ENCODE measurements around the gene ZNF487. TPM values are rescaled to one million over a fixed set of nuclear protein-coding genes. Genes with fewer than 3 reads are reported as not detected.

ZNF487 gene
- total and polyA plus RNA-seq, 4 experiments from 2014 or later, result 3.1 to 7.7 (median 5.2) TPM

DNA sequence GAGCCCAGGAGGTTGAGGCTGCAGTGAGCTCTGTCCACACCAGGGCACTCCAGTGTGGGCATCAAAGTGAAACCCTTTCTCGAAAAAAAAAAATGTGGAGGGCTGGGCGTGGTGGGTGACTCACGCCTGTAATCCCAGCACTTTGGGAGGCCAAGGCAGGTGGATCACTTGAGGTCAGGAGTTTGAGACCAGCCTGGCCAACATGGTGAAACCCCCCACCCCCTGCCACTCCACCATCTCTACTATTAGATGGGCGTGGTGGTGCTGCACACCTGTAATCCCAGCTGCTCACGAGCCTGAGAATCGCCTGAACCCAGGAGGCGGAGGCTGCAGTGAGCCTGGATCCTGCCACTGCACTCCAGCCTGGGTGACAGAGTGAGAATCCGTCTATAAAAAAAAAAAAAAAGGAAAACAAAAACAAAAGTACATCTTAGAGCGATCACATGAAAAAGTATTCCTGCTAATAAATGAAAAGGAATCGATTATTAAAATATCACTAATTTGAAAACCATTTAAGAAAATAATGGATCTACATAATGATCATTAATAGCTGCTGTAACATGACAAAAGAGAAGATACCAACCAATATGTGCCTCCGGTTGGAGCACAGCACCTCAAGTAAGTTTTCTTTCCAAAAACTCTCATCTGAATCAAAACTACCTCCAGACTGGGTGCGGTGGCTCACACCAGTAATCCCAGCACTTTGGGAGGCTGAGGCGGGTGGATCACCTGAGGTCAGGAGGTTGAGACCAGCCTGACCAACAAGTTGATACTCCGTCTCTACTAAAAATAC, 32.8 kb upstream of the ZNF487 start:
- peaks cover 23 to 44% of the 10 kb centered on the region in 2 donors for H3K36me3 Mint-ChIP-seq
- H3K9me3 Mint-ChIP-seq, result peaks cover 0 to 2% (median 0%) of the 10 kb centered on the region in 8 donors
- intact Hi-C loops (cut with micrococcal nuclease), result no loop called here
- Histone ChIP-seq H3K4me3 (ENCODE audit: low read length in 2 of 2) (peak overlapping the region; percentile 81 to 83), H3K9me3 (ENCODE audit: control insufficient read depth in 1 of 2, low read length in 2 of 2) (no peaks in the 10 kb centered on the region), H3K27me3 (ENCODE audit: insufficient read depth, low read length) (no peaks in the 10 kb centered on the region), H3K4me1 (ENCODE audit: insufficient read depth, low read length) (peaks cover 67% of the 10 kb centered on the region), H3K36me3 (ENCODE audit: insufficient read depth, low read length) (no peaks in the 10 kb centered on the region), H3K27ac (ENCODE audit: low read depth, low read length) (peak overlapping the region; percentile 100)
- H3K27ac Mint-ChIP-seq, result peak overlapping the region; percentile 93 to 98 (median 95)
- ChIA-PET POLR2A (ENCODE audit: partially characterized antibody) (interaction anchor here (0.8 to 11.9 kb wide), 6 partner anchors 9 to 111 kb away, joined by 4 to 250 read pairs (median 7); partner anchors contain the start of gene ZNF487), CTCF (ENCODE audit: partially characterized antibody) (interaction anchor here (0.6 to 1.8 kb wide), 4 partner anchors 12 to 48 kb away, joined by 3 to 5 read pairs (median 4); partner anchors contain the start of gene ZNF487)
- peak overlapping the region; percentile 85 to 100 (median 94) for H3K4me3 Mint-ChIP-seq
- DNase-seq, result peak in 1 of 5 donors; percentile 48
- peaks cover 41 to 74% (median 51%) of the 10 kb centered on the region in 4 donors for H3K4me1 Mint-ChIP-seq
- no peaks in the 10 kb centered on the region for H3K27me3 Mint-ChIP-seq

DNA sequence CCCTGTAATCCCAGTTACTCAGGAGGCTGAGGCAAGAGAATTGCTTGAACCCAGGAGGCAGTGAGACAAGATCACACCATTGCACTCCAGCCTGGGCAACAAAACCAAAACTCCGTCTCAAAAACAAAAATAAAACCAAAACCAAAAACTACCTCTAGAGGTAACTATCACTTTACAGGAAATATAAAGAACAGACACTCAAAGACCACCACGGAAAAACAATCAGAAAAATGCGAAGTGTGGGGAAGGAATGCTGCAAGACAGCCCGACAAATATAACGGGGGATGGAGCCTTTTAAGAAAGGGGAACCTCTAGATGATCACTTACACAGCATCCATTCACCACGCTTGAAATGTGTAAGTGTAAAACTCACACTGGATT, 32.2 kb upstream of the ZNF487 start:
- H3K36me3 Mint-ChIP-seq, result peaks cover 18 to 42% of the 10 kb centered on the region in 2 donors

DNA sequence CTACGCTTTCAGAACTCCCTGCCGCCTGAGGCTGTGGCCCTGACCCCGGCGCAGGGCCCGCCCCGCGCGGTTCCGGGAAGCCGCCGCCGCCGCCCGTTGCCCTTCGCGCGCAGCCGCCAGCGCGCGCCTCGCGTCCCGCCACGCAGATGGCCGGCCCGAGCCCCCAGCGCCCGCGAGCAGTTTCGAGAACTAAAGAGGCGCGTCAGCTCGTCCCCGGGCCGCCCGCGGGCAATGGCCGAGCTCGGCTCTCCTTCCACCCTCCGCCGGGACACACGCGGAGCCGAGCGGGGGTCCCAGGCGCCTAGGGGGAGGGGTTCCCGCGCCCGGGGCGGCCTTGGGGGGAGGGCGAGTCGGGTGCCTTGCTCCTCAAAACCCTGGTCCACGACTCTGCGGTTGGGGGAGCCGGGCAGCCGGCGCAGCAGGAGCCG, 29.7 kb upstream of the ZNF487 start:
- H3K27me3 Mint-ChIP-seq, result no peaks in the 10 kb centered on the region
- Histone ChIP-seq H3K9me3 (ENCODE audit: control insufficient read depth in 1 of 2, low read length in 2 of 2) (no peaks in the 10 kb centered on the region), H3K36me3 (ENCODE audit: insufficient read depth, low read length) (no peaks in the 10 kb centered on the region), H3K4me1 (ENCODE audit: insufficient read depth, low read length) (peaks cover 45% of the 10 kb centered on the region), H3K4me3 (ENCODE audit: low read length in 2 of 2) (peak overlapping the region; percentile 83 to 85), H3K27me3 (ENCODE audit: insufficient read depth, low read length) (no peaks in the 10 kb centered on the region), H3K27ac (ENCODE audit: low read depth, low read length) (peak overlapping the region; percentile 100)
- H3K9me3 Mint-ChIP-seq, result peaks cover 0 to 2% (median 0%) of the 10 kb centered on the region in 8 donors
- H3K4me1 Mint-ChIP-seq, result peaks cover 22 to 59% (median 33%) of the 10 kb centered on the region in 4 donors
- ChIA-PET POLR2A (ENCODE audit: partially characterized antibody) (interaction anchor here (0.8 to 11.9 kb wide), 12 partner anchors 12 to 269 kb away, joined by 3 to 250 read pairs (median 5); partner anchors contain the start of genes CSGALNACT2, RASGEF1A and ZNF487), CTCF (ENCODE audit: partially characterized antibody) (interaction anchor here (0.8 to 1.6 kb wide), 7 partner anchors 9 to 55 kb away, joined by 4 to 6 read pairs (median 5); partner anchors contain the start of gene ZNF487)
- peak overlapping the region; percentile 94 to 100 (median 98) for H3K4me3 Mint-ChIP-seq
- H3K27ac Mint-ChIP-seq, result peak overlapping the region; percentile 93 to 100 (median 99)
- intact Hi-C loops (cut with micrococcal nuclease), result loop anchor here (1.0 to 5.0 kb wide), 5 partner anchors 10 to 770 kb away; partner anchors contain the start of genes CSGALNACT2, ZNF239 and ZNF33B
- H3K36me3 Mint-ChIP-seq, result peaks cover 12 to 37% of the 10 kb centered on the region in 2 donors
- peak; percentile 50 to 69 (median 61) for DNase-seq

More for the DNA sequence above, 32.2 kb upstream of the ZNF487 start:
- ChIA-PET CTCF (ENCODE audit: partially characterized antibody) (interaction anchor here (0.6 to 1.2 kb wide), 2 partner anchors 12 to 47 kb away, joined by 3 read pairs; no protein-coding TSS in a partner anchor), POLR2A (ENCODE audit: partially characterized antibody) (interaction anchor here (2.0 to 11.9 kb wide), 4 partner anchors 10 to 43 kb away, joined by 7 to 250 read pairs (median 38); partner anchors contain the start of gene ZNF487)
- Mint-ChIP-seq H3K27me3 (no peaks in the 10 kb centered on the region), H3K4me3 (peak overlapping the region; percentile 85 to 100 (median 94)), H3K27ac (peak overlapping the region; percentile 93 to 98 (median 95)), H3K9me3 (peaks cover 0 to 2% (median 0%) of the 10 kb centered on the region in 8 donors), H3K4me1 (peaks cover 36 to 74% (median 48%) of the 10 kb centered on the region in 4 donors)
- Histone ChIP-seq H3K4me1 (ENCODE audit: insufficient read depth, low read length) (peaks cover 62% of the 10 kb centered on the region), H3K4me3 (ENCODE audit: low read length in 2 of 2) (peak overlapping the region; percentile 81 to 83), H3K27me3 (ENCODE audit: insufficient read depth, low read length) (no peaks in the 10 kb centered on the region), H3K27ac (ENCODE audit: low read depth, low read length) (peak overlapping the region; percentile 100), H3K9me3 (ENCODE audit: control insufficient read depth in 1 of 2, low read length in 2 of 2) (no peaks in the 10 kb centered on the region), H3K36me3 (ENCODE audit: insufficient read depth, low read length) (no peaks in the 10 kb centered on the region)
- intact Hi-C loops (cut with micrococcal nuclease), result loop anchor here (5.0 kb wide), 3 partner anchors 112 to 767 kb away; partner anchors contain the start of genes ZNF239 and ZNF33B
- peak in 4 of 5 donors; percentile 50 to 60 (median 50) for DNase-seq

DNA sequence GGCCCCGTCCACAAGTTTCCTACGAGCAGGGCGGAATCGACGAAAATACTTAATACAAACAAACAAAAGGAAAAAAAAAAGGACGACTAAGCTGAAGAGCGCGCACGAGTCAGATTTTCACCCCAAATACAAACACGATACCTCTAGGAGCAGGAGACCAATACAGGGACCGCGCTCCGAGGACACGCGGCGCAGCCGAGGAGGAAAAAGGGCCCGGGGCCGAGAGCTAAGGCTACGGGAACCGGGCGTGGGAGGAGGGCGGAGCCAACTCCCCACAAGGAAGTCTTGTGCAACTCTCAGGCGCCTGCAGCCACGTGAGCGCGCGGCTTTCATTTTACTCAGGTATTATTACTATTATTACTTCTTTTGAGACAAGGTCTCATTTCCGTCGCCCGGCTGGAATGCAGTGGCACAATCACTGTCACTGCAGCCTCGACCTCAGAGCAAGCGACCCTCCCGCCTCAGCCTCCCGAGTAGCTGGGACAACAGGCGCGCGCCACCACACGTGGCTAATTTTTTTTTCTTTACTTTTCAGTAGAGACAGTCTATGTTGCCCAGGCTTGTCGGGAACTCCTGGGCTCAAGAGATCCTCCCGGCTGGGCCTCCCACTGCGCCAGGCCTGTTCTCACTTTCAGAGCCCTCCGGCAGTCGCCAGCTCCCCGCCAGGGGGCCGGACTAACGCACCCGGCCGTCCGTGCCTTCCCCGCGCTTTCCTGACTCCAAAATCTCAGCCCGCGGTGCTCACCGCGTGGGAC, 29.2 kb upstream of the ZNF487 start:
- peak overlapping the region; percentile 93 to 100 (median 99) for H3K27ac Mint-ChIP-seq
- H3K9me3 ChIP-seq (ENCODE audit: control insufficient read depth in 1 of 2, low read length in 2 of 2), result no peaks in the 10 kb centered on the region
- no peaks in the 10 kb centered on the region for H3K36me3 ChIP-seq (ENCODE audit: insufficient read depth, low read length)
- ChIA-PET CTCF (ENCODE audit: partially characterized antibody) (interaction anchor here (0.8 to 1.6 kb wide), 7 partner anchors 10 to 55 kb away, joined by 4 to 6 read pairs (median 5); partner anchors contain the start of gene ZNF487), POLR2A (ENCODE audit: partially characterized antibody) (interaction anchor here (0.6 to 11.9 kb wide), 13 partner anchors 12 to 270 kb away, joined by 3 to 250 read pairs (median 5); partner anchors contain the start of genes CSGALNACT2, RASGEF1A and ZNF487)
- peaks cover 39% of the 10 kb centered on the region for H3K4me1 ChIP-seq (ENCODE audit: insufficient read depth, low read length)
- no peaks in the 10 kb centered on the region for H3K27me3 Mint-ChIP-seq
- H3K9me3 Mint-ChIP-seq, result peaks cover 0 to 2% (median 0%) of the 10 kb centered on the region in 8 donors
- peaks cover 12 to 31% of the 10 kb centered on the region in 2 donors for H3K36me3 Mint-ChIP-seq
- DNase-seq, result peak; percentile 81 to 89 (median 84)
- no peaks in the 10 kb centered on the region for H3K27me3 ChIP-seq (ENCODE audit: insufficient read depth, low read length)
- peak overlapping the region; percentile 94 to 100 (median 98) for H3K4me3 Mint-ChIP-seq
- peak overlapping the region; percentile 83 to 85 for H3K4me3 ChIP-seq (ENCODE audit: low read length in 2 of 2)
- H3K4me1 Mint-ChIP-seq, result peaks cover 18 to 53% (median 27%) of the 10 kb centered on the region in 4 donors
- intact Hi-C loops (cut with micrococcal nuclease), result loop anchor here (1.0 to 5.0 kb wide), 5 partner anchors 10 to 770 kb away; partner anchors contain the start of genes CSGALNACT2, ZNF239 and ZNF33B
- H3K27ac ChIP-seq (ENCODE audit: low read depth, low read length), result peak overlapping the region; percentile 100

DNA sequence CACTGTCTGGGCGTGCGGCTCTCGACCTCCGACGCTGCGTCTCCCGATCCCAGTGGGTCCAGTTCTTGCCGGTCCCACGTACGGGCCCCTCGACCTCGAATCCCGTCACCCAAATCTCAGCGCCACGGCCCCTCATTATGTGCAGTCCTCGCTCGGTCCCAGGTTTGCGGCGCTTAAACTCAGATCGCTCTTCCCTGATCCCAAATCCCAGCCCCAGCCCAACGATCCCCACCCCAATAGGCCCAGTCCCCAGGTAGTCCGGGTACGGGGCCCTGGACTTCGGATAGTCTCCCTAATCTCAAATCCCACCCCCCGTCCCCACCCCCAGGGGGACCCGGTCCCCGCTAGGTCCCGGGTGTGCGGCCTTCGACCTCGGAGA, 28.6 kb upstream of the ZNF487 start:
- no peak for DNase-seq
- Histone ChIP-seq H3K27me3 (ENCODE audit: insufficient read depth, low read length) (no peaks in the 10 kb centered on the region), H3K36me3 (ENCODE audit: insufficient read depth, low read length) (no peaks in the 10 kb centered on the region), H3K27ac (ENCODE audit: low read depth, low read length) (peak overlapping the region; percentile 100), H3K4me3 (ENCODE audit: low read length in 2 of 2) (peak overlapping the region; percentile 83 to 85), H3K9me3 (ENCODE audit: control insufficient read depth in 1 of 2, low read length in 2 of 2) (no peaks in the 10 kb centered on the region), H3K4me1 (ENCODE audit: insufficient read depth, low read length) (peaks cover 34% of the 10 kb centered on the region)
- CTCF ChIA-PET (ENCODE audit: partially characterized antibody), result interaction anchor here (0.8 to 1.6 kb wide), 5 partner anchors 10 to 41 kb away, joined by 4 to 6 read pairs (median 5); partner anchors contain the start of gene ZNF487
- peak overlapping the region; percentile 94 to 100 (median 98) for H3K4me3 Mint-ChIP-seq
- H3K9me3 Mint-ChIP-seq, result peaks cover 0 to 2% (median 0%) of the 10 kb centered on the region in 8 donors
- H3K4me1 Mint-ChIP-seq, result peaks cover 12 to 47% (median 22%) of the 10 kb centered on the region in 4 donors
- peaks cover 7 to 25% of the 10 kb centered on the region in 2 donors for H3K36me3 Mint-ChIP-seq
- POLR2A ChIA-PET (ENCODE audit: partially characterized antibody), result interaction anchor here (0.8 to 11.9 kb wide), 9 partner anchors 12 to 270 kb away, joined by 3 to 250 read pairs (median 6); partner anchors contain the start of genes CSGALNACT2, RASGEF1A and ZNF487
- H3K27ac Mint-ChIP-seq, result peak overlapping the region; percentile 93 to 100 (median 99)
- H3K27me3 Mint-ChIP-seq, result no peaks in the 10 kb centered on the region
- intact Hi-C loops (cut with micrococcal nuclease), result loop anchor here (5.0 kb wide), 3 partner anchors 116 to 771 kb away; partner anchors contain the start of genes ZNF239 and ZNF33B
